ENCODE measurements around the gene CSTF3.

CSTF3 gene

DNA sequence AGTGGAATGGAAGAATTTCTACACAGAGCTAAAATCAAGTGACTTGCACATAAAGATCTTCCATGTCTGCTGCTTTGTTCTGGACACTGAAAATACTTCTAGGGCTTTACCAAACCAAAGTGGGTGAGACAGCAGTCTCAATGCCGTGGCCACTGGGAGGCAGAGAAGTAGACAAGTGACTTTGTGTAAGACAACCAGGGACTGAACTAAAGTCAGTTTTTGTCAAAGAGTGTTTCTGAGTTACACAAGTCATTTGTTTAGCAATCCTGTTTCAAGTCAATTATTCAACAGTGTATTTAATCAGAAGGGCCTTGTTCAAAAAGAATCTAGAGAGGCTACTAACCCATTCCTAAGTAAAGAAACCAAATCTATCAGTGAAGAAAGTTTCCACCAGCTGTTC lies 75.3 kb downstream of the CSTF3 start:
- no peak overlapping the region for H3K4me3 ChIP-seq (ENCODE audit: low read depth, low read length)
- TF ChIP-seq, protein P1, sequence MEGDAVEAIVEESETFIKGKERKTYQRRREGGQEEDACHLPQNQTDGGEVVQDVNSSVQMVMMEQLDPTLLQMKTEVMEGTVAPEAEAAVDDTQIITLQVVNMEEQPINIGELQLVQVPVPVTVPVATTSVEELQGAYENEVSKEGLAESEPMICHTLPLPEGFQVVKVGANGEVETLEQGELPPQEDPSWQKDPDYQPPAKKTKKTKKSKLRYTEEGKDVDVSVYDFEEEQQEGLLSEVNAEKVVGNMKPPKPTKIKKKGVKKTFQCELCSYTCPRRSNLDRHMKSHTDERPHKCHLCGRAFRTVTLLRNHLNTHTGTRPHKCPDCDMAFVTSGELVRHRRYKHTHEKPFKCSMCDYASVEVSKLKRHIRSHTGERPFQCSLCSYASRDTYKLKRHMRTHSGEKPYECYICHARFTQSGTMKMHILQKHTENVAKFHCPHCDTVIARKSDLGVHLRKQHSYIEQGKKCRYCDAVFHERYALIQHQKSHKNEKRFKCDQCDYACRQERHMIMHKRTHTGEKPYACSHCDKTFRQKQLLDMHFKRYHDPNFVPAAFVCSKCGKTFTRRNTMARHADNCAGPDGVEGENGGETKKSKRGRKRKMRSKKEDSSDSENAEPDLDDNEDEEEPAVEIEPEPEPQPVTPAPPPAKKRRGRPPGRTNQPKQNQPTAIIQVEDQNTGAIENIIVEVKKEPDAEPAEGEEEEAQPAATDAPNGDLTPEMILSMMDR (IDR thresholded peaks at IDR 0.05; ENCODE audit: borderline replicate concordance, insufficient read depth, low read depth, low read length) = no peak

DNA sequence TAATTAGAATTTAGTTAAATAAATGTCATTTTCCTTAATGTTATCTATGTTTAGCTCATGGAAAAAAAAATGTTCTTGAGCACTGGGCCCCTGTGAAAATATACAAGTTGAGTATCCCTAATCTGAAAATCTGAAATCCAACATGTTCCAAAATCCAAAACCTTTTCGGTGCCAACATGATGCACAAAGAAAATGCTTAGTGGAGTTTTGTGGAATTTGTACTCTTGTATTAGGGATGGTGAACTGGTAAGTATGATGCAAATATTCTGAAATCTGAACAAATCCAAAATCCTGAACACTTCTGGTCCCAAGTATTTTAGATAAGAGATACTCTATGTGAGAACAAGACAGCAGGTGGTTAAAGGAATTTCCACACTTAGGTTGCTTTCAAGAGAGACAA lies 77.4 kb downstream of the CSTF3 start:
- H3K4me3 ChIP-seq (ENCODE audit: low read depth, low read length) = no peak overlapping the region
- TF ChIP-seq, protein P1 (IDR thresholded peaks at IDR 0.05; ENCODE audit: borderline replicate concordance, insufficient read depth, low read depth, low read length) = no peak

DNA sequence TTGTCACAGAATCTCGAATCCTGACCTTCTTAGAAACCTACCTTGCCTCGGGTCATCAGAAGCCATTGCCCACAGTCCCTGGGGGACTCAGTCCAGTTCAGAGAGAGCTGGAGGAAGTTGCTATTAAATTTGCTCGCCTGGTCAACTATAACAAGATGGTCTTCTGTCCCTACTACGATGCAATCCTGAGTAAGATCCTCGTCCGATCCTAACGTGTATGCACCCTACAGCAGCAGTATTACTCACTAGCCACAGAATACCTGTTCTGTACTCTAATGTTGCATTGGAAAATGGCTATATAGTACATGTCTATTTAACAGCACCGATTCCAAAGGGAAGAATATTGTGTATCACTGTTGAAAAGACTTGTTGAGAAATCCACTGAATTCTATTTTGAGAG lies 88.8 kb downstream of the CSTF3 start:
- TF ChIP-seq, protein P1 (IDR thresholded peaks at IDR 0.05; ENCODE audit: borderline replicate concordance, insufficient read depth, low read depth, low read length) = no peak

DNA sequence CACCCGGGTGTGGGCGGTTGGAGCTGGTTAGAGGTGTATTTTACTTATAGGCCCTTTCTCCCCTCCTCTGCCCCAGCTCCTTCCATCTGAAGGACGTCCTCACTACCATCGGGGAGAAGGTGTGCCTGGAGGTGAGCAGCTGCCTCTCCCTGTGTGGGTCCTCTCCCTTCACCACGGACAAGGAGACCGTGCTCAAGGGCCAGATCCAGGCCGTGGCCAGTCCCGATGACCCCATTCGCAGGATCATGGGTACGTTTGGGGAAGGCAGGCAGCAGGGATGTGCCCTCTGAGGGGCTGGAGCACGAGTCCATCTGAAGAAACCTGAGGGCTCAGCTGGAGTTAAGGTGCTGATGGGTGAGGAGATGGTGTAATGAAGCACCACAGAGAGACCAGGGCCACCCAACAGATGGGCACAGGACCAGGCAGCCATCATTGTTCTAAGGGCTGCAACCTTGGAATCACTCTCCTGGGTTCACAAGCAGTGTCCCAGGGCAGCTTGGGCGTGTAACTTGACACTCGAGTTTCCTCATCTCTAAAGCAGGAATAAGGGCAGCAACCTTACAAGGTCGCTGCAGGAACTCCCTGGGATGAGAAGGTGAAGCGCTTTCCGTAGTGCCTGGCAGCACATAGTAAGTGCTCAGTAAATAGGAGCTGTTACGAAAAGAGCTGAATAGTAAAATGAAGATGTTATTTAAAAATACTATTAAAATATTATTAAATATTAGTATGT lies 92.5 kb downstream of the CSTF3 start:
- TF ChIP-seq, protein P1 (IDR thresholded peaks at IDR 0.05; ENCODE audit: borderline replicate concordance, insufficient read depth, low read depth, low read length) = no peak
- no peak overlapping the region for H3K4me3 ChIP-seq (ENCODE audit: low read depth, low read length)

More for the DNA sequence above, 88.8 kb downstream of the CSTF3 start:
- no peak overlapping the region for H3K4me3 ChIP-seq (ENCODE audit: low read depth, low read length)

DNA sequence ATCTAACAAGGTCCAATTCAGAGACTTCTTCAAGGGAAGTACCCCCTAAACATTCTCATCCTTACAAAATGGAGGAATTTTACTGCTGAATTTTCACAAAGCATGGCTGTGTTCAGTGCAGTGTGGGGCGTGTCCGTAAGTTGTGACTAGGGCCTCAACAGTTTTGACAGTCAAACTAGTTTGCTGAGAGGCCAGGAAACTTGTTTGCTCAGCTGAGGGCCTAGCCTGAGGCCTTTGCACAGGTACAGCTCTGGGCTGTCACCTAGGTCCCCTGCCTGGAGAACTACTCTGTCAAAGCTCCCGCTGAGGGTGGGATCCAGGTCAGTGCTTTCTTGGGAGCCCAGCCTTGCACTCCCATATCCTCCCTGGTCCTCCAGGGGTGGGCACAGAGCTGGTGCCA lies 94.0 kb downstream of the CSTF3 start:
- no peak overlapping the region for H3K4me3 ChIP-seq (ENCODE audit: low read depth, low read length)
- TF ChIP-seq, protein P1 (IDR thresholded peaks at IDR 0.05; ENCODE audit: borderline replicate concordance, insufficient read depth, low read depth, low read length) = no peak

DNA sequence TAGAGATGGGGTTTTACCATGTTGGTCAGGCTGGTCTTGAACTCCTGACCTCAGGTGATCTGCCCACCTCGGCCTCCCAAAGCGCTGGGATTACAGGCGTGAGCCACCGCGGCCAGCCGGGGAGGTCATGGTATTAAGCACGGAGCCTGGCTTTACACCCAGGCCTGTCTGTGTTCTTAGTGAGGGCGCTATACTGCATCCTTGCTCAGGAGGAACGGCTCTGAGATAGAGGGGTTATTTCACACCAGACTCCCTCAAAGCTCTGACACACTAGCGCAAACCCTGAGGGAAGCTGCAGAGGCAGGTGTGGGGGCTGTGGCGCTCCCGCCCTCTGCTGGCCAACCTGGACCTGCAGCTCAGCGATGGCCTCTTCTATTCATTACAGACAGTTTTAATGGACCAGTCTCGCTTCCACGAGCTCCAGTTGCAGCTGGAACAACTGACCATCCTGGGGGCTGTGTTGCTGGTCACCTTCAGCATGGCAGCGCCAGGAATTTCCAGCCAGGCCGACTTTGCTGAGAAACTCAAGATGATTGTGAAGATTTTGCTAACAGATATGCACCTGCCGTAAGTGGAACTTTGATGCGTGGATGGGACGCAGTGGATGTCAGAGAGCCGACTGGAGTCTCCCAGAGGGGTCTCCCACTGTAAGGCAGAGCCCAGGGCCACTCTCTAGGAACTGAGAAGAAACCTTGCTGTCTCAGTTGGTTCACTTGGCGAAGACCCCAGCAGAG lies 95.7 kb downstream of the CSTF3 start:
- TF ChIP-seq, protein P1 (IDR thresholded peaks at IDR 0.05; ENCODE audit: borderline replicate concordance, insufficient read depth, low read depth, low read length) = peak; percentile 95
- no peak overlapping the region for H3K4me3 ChIP-seq (ENCODE audit: low read depth, low read length)

DNA sequence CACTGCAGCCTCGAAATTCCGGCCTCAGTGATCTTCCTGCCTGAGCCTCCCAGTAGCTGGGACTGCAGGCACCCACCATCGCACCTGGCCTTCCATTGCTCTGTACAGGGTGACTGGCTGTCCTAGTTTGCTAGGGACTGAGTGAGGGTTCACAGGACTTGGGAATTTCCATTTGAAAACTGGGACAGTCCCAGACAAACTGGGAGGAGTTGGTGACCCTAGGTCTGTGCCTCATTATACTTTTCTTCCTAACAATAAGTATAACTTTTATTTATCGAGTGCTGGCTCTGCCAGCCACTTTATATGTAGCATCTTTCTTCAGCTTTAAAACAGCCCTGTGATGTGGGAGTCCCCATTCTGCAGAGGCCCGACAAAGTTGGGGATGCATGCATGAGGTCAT lies 96.4 kb downstream of the CSTF3 start:
- TF ChIP-seq, protein P1 (IDR thresholded peaks at IDR 0.05; ENCODE audit: borderline replicate concordance, insufficient read depth, low read depth, low read length) = no peak
- H3K4me3 ChIP-seq (ENCODE audit: low read depth, low read length) = no peak overlapping the region

Data from GM12875 (cell line).